Urinary bladder (tissue), 4 donors: Measurements from ENCODE around the gene MBP. TPM values are rescaled to one million over a fixed set of nuclear protein-coding genes. Genes with fewer than 3 reads are reported as not detected.
A peak's percentile ranks its signal among the peaks of the same experiment; 100 is the strongest.

Experiments used
- DNase-seq: peaks from one replicate; pipeline ENCODE4 v3.0.0-alpha.2; 2015; ENCODE audit errors: extremely low spot score
- H3K27ac ChIP-seq: one replicate; pipeline ENCODE4 v1.5.1; 2013; ENCODE audit warnings: low read depth, mild to moderate bottlenecking, moderate library complexity
- H3K36me3 ChIP-seq: one replicate; pipeline ENCODE4 v1.6.1; 2013; ENCODE audit warnings: mild to moderate bottlenecking, moderate library complexity; ENCODE audit not compliant: insufficient read depth
- H3K4me1 ChIP-seq: one replicate; pipeline ENCODE4 v1.6.1; 2013; ENCODE audit warnings: mild to moderate bottlenecking, moderate library complexity; ENCODE audit not compliant: insufficient read depth
- H3K4me3 ChIP-seq: one replicate; pipeline ENCODE4 v1.5.1; 2013; ENCODE audit warnings: low read depth, low read length
- WGBS: extraction: QIAGEN DNeasy Blood & Tissue Kit; methylation state at CpG from one replicate; pipeline ENCODE4 v1.1.7; 2013; 5-methylcytosine and 5-hydroxymethylcytosine counted together
- polyA plus RNA-seq: library from polyadenylated mRNA; stranded (reverse); fragments of 200-250 nt; gene quantifications from one replicate; pipeline ENCODE4 v1.2.3, GENCODE V29; 2013
- total RNA-seq: library from RNA; depleted of rRNA; stranded (reverse); fragments of >200 nt; gene quantifications from one replicate; pipeline ENCODE4 v1.2.3, GENCODE V29; 2014
- donor health status: healthy with polysubstance abuse.
- donor health status: healthy.

MBP gene
- total and polyA plus RNA-seq, 2 donors: 9.6 to 24.4 TPM

- no peaks in the 10 kb centered on the region for H3K36me3 ChIP-seq
- WGBS: 73% methylated on average over 11 of the region's 11 CpGs
- no peak for DNase-seq
- no peaks in the 10 kb centered on the region for H3K4me1 ChIP-seq
- no peak overlapping the region for H3K4me3 ChIP-seq
- H3K27ac ChIP-seq: no peak overlapping the region
Measured at GRCh38 chr18:77111449-77111848, 21.1 kb downstream of the MBP start.

GRCh38 chr18:77110936-77111335, 21.6 kb downstream of the MBP start:
- WGBS: 95% methylated on average over 14 of the region's 14 CpGs
- no peak overlapping the region for H3K4me3 ChIP-seq
- no peak overlapping the region for H3K27ac ChIP-seq
- H3K36me3 ChIP-seq: no peaks in the 10 kb centered on the region
- DNase-seq: no peak
- no peaks in the 10 kb centered on the region for H3K4me1 ChIP-seq

GRCh38 chr18:77110400-77110799, 22.2 kb downstream of the MBP start:
- no peak for DNase-seq
- no peak overlapping the region for H3K27ac ChIP-seq

GRCh38 chr18:77109648-77110019, 22.9 kb downstream of the MBP start:
- H3K4me1 ChIP-seq: no peaks in the 10 kb centered on the region
- DNase-seq: no peak
- H3K4me3 ChIP-seq: no peak overlapping the region
- 80% methylated on average over 5 of the region's 5 CpGs for WGBS
- no peaks in the 10 kb centered on the region for H3K36me3 ChIP-seq
- H3K27ac ChIP-seq: no peak overlapping the region

More at GRCh38 chr18:77110400-77110799, 22.2 kb downstream of the MBP start:
- H3K4me3 ChIP-seq: no peak overlapping the region
- 91% methylated on average over 3 of the region's 3 CpGs for WGBS
- H3K36me3 ChIP-seq: no peaks in the 10 kb centered on the region
- H3K4me1 ChIP-seq: no peaks in the 10 kb centered on the region

- DNase-seq: no peak
- WGBS: 67% methylated on average over 7 of the region's 7 CpGs
- Histone ChIP-seq H3K27ac (no peak overlapping the region), H3K4me1 (no peaks in the 10 kb centered on the region), H3K4me3 (no peak overlapping the region), H3K36me3 (no peaks in the 10 kb centered on the region)
Measured at GRCh38 chr18:77108821-77109647, 23.5 kb downstream of the MBP start.

GRCh38 chr18:77108001-77108692, 24.4 kb downstream of the MBP start:
- H3K27ac ChIP-seq: peak overlapping the region; percentile 28
- WGBS: 10% methylated on average over 13 of the region's 13 CpGs
- DNase-seq: no peak
- no peaks in the 10 kb centered on the region for H3K4me1 ChIP-seq
- no peaks in the 10 kb centered on the region for H3K36me3 ChIP-seq
- no peak overlapping the region for H3K4me3 ChIP-seq

- DNase-seq: no peak
- H3K4me3 ChIP-seq: no peak overlapping the region
- no peaks in the 10 kb centered on the region for H3K36me3 ChIP-seq
- WGBS: 68% methylated on average over 5 of the region's 5 CpGs
- H3K27ac ChIP-seq: no peak overlapping the region
- H3K4me1 ChIP-seq: no peaks in the 10 kb centered on the region
Measured at GRCh38 chr18:77107292-77107691, 25.3 kb downstream of the MBP start.

GRCh38 chr18:77106331-77106730, 26.3 kb downstream of the MBP start:
- WGBS: 68% methylated on average over 15 of the region's 15 CpGs
- Histone ChIP-seq H3K4me3 (no peak overlapping the region), H3K27ac (no peak overlapping the region), H3K4me1 (no peaks in the 10 kb centered on the region), H3K36me3 (no peaks in the 10 kb centered on the region)
- DNase-seq: no peak

GRCh38 chr18:77105680-77106079, 26.9 kb downstream of the MBP start:
- no peaks in the 10 kb centered on the region for H3K4me1 ChIP-seq
- 83% methylated on average over 3 of the region's 3 CpGs for WGBS

GRCh38 chr18:77105028-77105427, 27.6 kb downstream of the MBP start:
- H3K27ac ChIP-seq: no peak overlapping the region
- 89% methylated on average over 10 of the region's 10 CpGs for WGBS
- no peak overlapping the region for H3K4me3 ChIP-seq
- DNase-seq: no peak
- no peaks in the 10 kb centered on the region for H3K36me3 ChIP-seq
- no peaks in the 10 kb centered on the region for H3K4me1 ChIP-seq

More at GRCh38 chr18:77105680-77106079, 26.9 kb downstream of the MBP start:
- Histone ChIP-seq H3K27ac (no peak overlapping the region), H3K36me3 (no peaks in the 10 kb centered on the region), H3K4me3 (no peak overlapping the region)
- no peak for DNase-seq

GRCh38 chr18:77103991-77104531, 28.5 kb downstream of the MBP start:
- Histone ChIP-seq H3K4me3 (no peak overlapping the region), H3K27ac (no peak overlapping the region), H3K4me1 (no peaks in the 10 kb centered on the region), H3K36me3 (no peaks in the 10 kb centered on the region)
- WGBS: 73% methylated on average over 11 of the region's 11 CpGs
- no peak for DNase-seq

- no peak overlapping the region for H3K4me3 ChIP-seq
- H3K4me1 ChIP-seq: no peaks in the 10 kb centered on the region
- no peak overlapping the region for H3K27ac ChIP-seq
- no peak for DNase-seq
- no peaks in the 10 kb centered on the region for H3K36me3 ChIP-seq
- 82% methylated on average over 14 of the region's 14 CpGs for WGBS
Measured at GRCh38 chr18:77103187-77103850, 29.3 kb downstream of the MBP start.

GRCh38 chr18:77102259-77103040, 30.1 kb downstream of the MBP start:
- no peaks in the 10 kb centered on the region for H3K4me1 ChIP-seq
- DNase-seq: no peak
- H3K27ac ChIP-seq: peak overlapping the region; percentile 87
- WGBS: 53% methylated on average over 3 of the region's 3 CpGs
- no peak overlapping the region for H3K4me3 ChIP-seq
- H3K36me3 ChIP-seq: no peaks in the 10 kb centered on the region
